Measurements from ENCODE around the gene PNLDC1. TPM values are rescaled to one million over a fixed set of nuclear protein-coding genes. Genes with fewer than 3 reads are reported as not detected.

Gene PNLDC1, protein sequence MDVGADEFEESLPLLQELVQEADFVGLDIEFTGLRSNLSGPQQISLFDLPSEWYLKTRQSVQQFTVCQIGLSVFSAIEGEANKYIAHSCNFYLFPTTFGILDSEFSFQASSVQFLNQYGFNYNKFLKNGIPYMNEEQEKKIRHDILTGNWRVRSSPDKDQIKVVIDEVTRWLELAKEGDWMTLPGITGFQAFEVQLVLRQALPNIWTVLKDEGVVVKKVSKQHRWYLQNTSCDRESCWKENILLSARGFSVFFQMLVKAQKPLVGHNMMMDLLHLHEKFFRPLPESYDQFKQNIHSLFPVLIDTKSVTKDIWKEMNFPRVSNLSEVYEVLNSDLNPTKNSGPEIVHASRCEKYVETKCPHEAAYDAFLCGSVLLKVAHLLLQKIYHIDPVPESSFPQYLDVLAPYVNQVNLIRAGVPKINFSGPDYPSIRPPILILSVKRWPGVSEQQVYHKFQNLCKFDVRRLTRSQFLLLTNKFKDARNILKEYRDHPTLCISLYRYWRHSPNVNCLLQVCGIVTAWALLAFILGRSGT
- total RNA-seq: under 1 TPM in 4 of 10 donors, not detected in 6; 0.13 to 0.72 (median 0.25) TPM
- polyA plus RNA-seq: under 1 TPM; 0.09 to 0.29 TPM
- long read RNA-seq, donor 1: 0 reads
- long read RNA-seq, donor 2: 0 reads
- long read RNA-seq, donor 3: 0 reads

DNA sequence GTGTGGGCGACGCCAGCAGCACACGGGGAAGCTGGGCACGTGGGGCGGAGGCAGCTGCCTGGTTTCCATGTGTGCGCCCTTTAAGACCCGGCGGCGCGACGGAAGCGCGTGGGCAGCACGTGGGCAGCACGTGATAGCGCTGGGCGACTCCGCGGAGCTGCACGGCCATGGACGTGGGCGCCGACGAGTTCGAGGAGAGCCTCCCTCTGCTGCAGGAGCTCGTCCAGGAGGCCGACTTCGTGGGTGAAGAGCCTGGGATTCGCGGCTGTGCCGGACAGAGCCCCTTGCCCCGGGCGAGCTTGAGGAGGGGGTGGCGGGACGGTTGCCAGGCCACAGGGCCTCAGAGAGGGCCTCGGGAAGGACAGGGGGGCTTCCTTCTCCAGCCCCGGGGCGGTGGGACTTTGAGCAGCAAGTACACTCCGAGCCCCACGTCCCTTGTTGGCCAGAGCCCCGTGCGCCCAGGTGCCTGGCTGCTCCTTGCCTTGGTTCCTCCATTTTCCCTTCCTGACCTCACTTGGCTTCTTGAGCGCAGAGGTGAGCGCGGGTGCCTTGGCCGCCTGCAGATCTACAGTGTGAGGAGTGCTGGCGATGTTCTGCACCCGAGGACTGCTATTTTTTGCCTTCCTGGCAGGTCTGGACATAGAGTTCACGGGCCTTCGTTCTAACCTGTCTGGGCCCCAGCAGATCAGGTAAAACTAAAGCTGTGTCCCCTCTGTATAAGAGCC is at the start of gene PNLDC1:
Gene PNLDC1 (plus strand): TSS at position 136 of the 725 bp plus-strand sequence. CDS start 32 bp downstream, at position 168.
- TF ChIP-seq, protein P1, sequence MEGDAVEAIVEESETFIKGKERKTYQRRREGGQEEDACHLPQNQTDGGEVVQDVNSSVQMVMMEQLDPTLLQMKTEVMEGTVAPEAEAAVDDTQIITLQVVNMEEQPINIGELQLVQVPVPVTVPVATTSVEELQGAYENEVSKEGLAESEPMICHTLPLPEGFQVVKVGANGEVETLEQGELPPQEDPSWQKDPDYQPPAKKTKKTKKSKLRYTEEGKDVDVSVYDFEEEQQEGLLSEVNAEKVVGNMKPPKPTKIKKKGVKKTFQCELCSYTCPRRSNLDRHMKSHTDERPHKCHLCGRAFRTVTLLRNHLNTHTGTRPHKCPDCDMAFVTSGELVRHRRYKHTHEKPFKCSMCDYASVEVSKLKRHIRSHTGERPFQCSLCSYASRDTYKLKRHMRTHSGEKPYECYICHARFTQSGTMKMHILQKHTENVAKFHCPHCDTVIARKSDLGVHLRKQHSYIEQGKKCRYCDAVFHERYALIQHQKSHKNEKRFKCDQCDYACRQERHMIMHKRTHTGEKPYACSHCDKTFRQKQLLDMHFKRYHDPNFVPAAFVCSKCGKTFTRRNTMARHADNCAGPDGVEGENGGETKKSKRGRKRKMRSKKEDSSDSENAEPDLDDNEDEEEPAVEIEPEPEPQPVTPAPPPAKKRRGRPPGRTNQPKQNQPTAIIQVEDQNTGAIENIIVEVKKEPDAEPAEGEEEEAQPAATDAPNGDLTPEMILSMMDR (IDR thresholded peaks at IDR 0.05): no peak
- DNase-seq (no peak), ATAC-seq (peak in 3 of 8 donors; percentile 11 to 38 (median 20))
- Histone ChIP-seq H3K9me3 (no peaks in the 10 kb centered on the region), H3K36me3 (peaks cover 0 to 51% (median 33%) of the 10 kb centered on the region in 9 donors), H3K27ac (no peak within 1 kb of the TSS), H3K27me3 (no peaks in the 10 kb centered on the region), H3K4me3 (peak within 1 kb of the TSS in 1 of 10 donors; percentile 7), H3K4me1 (no peaks in the 10 kb centered on the region)
- intact Hi-C loops (cut with DNase I): no loop called here
- WGBS, 2 donors: 87% methylated on average over 50 of the region's 50 CpGs

DNA sequence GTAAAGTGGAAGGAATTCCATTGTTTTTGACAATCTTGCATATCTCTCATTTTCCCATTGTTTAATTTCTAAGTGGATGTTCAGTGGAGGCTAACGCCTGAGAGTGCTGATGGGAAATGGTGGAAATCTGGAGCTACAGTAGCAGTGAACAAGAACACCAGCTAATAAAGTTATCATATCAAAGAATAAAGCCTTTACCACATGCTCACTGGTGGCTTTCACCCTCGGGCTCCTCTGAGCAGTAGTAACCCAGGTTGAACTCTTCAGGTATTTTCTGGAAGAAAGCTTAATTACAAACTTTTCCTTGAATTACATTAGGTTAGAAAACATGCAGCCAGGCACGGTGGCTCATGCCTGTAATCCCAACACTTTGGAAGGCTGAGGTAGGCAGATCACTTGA is 48.6 kb upstream of the PNLDC1 start:
- Histone ChIP-seq H3K27ac (no peak overlapping the region), H3K4me1 (peaks cover 0 to 9% (median 5%) of the 10 kb centered on the region in 9 donors), H3K4me3 (no peak overlapping the region), H3K36me3 (peaks cover 0 to 100% (median 55%) of the 10 kb centered on the region in 9 donors), H3K9me3 (no peaks in the 10 kb centered on the region), H3K27me3 (no peaks in the 10 kb centered on the region)
- DNase-seq (no peak), ATAC-seq (no peak)
- TF ChIP-seq, protein P1 (IDR thresholded peaks at IDR 0.05): no peak
- 78 to 81% methylated on average over 3 of the region's 3 CpGs for WGBS, 2 donors
- intact Hi-C loops (cut with DNase I): loop anchor here in 2 of 10 donors (5.0 to 10.0 kb wide), 2 partner anchors 36 to 57 kb away; partner anchors contain the start of genes SOD2 (in 1 of the 2) and TCP1 (in 1 of the 2)

DNA sequence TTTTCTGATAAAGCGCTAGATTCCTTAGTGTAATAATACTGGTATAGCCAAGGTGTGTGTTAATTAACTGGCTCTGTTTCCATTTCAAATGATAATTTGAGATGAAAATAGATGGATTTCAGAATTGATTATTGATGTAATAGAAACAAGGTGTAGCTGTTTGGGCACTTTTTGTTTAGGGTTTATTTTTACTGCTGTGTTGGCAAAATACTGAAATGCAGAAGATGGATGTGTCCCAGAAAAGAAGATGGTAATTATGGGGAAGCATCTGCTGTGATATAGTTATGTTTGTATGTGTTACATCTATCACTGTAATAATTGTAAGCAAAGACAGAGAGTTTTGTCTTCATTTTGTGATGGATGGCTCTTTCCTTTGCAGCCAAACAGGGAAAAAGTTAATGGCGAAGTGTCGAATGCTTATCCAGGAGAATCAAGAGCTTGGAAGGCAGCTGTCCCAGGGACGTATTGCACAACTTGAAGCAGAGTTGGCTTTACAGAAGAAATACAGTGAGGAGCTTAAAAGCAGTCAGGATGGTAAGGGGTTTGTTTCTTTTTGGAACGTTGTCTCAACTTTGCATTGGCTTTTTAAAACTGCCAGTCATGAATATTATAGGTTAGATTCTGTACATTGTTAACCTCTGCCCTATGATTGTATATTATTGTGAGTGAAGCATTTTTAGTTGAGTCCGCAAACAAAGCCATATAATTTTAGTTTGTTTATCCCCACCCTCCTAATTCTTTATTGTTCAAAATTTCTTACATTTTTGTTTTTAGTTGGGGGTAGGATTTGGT is 46.8 kb upstream of the PNLDC1 start:
- ATAC-seq (no peak), DNase-seq (no peak)
- Histone ChIP-seq H3K27me3 (no peaks in the 10 kb centered on the region), H3K36me3 (peaks cover 0 to 100% (median 42%) of the 10 kb centered on the region in 9 donors), H3K9me3 (no peaks in the 10 kb centered on the region), H3K4me1 (no peaks in the 10 kb centered on the region), H3K4me3 (no peak overlapping the region), H3K27ac (no peak overlapping the region)
- TF ChIP-seq, protein P1 (IDR thresholded peaks at IDR 0.05): no peak
- 86 to 87% methylated on average over 6 of the region's 6 CpGs for WGBS, 2 donors
- intact Hi-C loops (cut with DNase I): loop anchor here in 2 of 10 donors (5.0 to 10.0 kb wide), 2 partner anchors 34 to 58 kb away; partner anchors contain the start of genes SOD2 (in 1 of the 2) and TCP1 (in 1 of the 2)
